Activated T-cell treated with anti-CD3 and anti-CD28 coated beads, Interleukin-2, amount 50 U/mL, for 48 hours (primary cell): ENCODE measurements around the gene DNASE1L3.
"Not testable (repeated sequence)": the region's sequence is repeated elsewhere in the genome, so short reads cannot be mapped to it uniquely, and the experiment has no call there.

Experiments used
- DNase-seq, 2 experiments: peaks; one replicate each; pipeline ENCODE4 v3.0.0-alpha.2; 2020

DNASE1L3 gene

DNA sequence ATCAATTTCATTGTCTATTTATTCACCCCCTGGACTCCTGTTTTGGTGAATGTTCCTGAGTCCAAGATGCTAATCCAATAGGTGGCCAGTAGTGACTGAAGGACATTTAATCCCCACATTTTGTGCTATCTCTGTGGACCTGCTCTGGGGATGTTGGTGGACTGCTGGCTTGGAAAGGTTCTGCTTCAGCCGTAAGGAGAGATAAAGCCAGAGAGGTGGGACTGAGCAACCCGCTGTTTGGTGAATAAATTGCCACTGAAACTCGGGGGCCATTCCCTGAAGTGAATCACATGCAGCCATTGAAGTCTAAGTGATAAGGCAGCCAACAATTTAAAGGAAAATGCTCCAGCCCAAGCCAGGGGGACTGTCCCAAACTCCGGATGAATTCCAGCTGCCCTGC is 25.2 kb upstream of the DNASE1L3 start:
- no peak for DNase-seq

DNA sequence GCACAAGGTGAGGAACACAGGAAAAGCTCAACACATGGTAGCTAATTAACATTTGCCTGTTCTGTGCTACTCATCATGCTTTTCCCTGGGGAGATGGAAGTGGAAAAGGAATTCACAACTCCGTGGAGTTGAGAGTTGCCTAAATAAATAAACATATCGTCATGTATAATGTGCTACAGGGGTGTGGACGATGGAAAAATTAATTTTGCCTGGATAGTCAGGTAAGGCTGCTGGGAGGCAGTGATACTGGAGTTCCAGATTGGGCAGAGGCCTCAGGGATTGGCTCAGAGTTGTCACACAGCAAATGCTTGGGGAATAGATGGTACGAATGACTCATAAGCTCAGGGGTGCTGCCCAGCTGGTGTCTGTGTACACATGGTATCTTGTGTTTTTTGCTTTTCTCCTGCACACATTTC is 23.8 kb upstream of the DNASE1L3 start:
- DNase-seq, result no peak

DNA sequence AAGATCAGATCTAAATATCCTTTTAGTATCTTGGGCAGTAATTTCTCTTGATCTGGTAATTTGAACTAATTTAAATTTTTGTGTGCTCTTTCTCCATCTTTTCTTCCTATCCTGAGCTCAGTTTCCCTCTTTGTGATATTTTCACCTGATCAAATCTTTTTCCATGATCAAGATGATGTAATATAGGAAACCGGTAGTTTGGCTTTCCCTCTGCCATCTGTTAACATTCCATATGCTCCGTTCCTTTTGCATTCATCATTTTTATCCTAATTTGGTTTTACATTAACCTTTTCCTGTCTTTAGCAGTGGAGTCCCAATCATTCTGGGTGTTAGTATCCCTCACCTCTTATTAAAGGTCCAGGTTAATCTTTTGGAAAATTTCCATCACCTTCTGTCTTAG is 20.9 kb upstream of the DNASE1L3 start:
- no peak for DNase-seq

DNA sequence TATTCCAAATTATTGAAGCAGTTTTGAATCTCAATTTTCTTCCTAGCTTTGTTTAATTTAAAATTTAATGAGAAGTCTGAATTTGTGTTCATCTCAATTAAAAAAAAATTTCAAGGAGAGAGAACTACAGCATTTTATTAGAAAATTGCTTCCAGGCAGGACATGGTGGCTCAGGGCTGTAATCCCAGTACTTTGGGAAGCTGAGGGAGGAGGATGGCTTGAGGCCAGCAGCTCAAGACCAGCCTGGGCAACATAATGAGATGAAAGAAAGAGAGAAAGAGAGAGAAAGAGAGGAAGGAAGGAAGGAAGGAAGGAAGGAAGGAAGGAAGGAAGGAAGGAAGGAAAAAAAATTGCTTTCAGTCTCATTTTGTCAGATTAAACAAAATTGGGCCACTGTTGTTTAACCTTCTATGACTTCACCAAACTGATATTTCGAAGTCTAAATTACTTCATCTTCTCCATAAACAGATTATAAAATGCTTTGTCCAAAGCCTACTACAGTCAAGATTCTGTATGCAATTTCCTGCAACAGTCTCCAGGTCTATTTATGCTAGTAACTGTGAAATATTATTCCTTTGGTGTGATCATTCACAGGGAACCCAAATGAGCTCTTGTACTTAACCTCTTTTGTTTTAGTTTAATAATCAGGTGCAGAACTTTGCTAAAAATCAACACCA is 20.2 kb upstream of the DNASE1L3 start:
- no peak for DNase-seq

DNA sequence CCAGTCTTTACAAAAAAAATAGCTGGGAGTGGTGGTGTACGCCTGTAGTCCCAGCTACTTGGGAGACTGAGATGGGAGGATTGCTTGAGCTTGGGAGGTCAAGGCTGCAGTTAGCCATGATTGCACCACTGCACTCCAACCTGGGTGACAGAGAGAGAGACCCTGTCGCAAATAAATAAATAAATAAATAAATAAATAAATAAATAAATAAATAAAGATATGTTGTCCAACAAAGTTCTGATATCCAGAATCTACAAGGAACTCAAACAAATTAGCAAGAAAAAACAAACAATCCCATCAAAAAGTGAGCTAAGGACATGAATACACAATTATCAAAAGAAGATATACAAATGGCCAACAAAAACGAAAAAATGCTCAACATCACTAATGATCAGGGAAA is 17.2 kb upstream of the DNASE1L3 start:
- DNase-seq, result not testable (repeated sequence)

GRCh38 chr3:58223855-58224254 is 13.1 kb upstream of the DNASE1L3 start:
- no peak for DNase-seq

GRCh38 chr3:58222161-58222724 is 11.5 kb upstream of the DNASE1L3 start:
- DNase-seq, result no peak

GRCh38 chr3:58218904-58219303 is 8.1 kb upstream of the DNASE1L3 start:
- no peak for DNase-seq

- DNase-seq, result peak; percentile 63 to 72
These were observed 6.5 kb upstream of the DNASE1L3 start for GRCh38 chr3:58217209-58217811.

- DNase-seq, result no peak
These were observed 5.9 kb upstream of the DNASE1L3 start for GRCh38 chr3:58216496-58217195.

- no peak for DNase-seq
These were observed 4.7 kb upstream of the DNASE1L3 start for GRCh38 chr3:58215317-58216025.

GRCh38 chr3:58214484-58215316 is 3.9 kb upstream of the DNASE1L3 start:
- DNase-seq, result peak; percentile 65 to 71

DNA sequence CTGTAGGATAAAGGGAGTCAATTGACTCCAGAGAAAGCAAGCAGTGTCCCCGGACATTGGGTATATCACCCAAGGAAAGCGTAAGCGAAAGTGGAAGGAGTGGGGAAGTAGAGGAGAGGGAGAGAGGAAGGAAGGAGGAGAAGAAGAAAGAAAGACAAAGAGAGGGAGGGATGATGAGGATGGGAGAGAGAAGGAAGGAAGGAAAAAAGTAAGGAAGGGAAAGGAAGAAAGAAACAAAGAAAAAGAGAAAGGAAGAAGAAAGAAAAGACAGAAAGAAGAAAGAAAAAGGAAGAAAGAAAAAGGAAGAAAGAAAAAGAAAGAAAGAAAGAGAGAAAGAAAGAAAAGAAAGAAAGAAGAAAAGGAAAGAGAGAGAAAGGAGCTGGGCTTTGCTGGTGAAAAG is 839 bp downstream of the DNASE1L3 start:
- DNase-seq, result no peak

DNA sequence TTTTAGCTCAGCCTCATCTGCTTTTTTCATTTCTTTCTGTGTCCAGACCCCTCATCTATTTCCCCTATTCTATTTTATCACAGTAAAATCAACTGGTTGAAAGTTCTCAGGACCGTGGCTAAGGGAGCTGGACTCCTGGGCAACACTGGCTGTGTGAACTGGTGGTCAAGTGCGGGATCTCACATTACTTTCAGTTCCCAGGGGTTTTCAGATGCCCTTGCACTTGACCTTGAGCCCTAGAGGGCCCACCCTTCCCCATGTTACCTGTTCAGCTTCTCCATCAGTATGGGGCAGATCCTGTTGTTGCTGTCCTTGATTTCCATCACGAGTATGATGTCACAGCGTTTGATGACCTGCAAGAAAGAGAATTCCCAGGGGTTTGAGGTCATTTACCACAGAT is 2.8 kb downstream of the DNASE1L3 start:
- DNase-seq, result no peak

DNA sequence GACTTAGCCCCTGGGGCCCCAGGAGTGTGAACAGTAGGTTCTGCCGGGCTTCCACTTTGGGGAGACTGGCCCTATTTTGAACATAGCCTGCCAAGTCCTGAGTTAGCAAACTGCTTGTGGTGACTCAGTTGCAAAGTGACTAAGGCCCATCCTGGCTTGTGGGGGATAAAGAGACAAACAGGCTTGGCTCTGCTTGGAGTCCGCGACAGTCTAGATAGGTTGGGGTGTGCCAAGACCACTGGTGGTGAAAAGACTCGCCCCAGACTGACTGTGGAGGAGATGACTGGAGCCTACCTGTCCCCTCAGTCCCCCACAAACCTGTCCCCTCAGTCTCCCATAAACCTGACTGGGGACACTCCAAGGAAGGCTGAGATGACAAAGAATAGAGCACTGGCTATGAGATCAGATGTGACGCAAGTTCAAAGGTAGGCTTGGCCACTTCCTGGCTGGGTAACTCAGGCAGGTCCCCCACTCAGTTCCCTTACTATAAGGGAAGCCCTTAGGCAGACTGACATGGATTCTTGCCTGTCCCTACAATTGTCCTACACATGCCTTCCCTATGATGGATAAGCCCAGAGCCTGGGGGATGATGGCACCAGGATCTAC is 4.3 kb downstream of the DNASE1L3 start:
- peak; percentile 60 to 69 for DNase-seq

- DNase-seq, result no peak
These were observed 4.8 kb downstream of the DNASE1L3 start for GRCh38 chr3:58205981-58206380.

DNA sequence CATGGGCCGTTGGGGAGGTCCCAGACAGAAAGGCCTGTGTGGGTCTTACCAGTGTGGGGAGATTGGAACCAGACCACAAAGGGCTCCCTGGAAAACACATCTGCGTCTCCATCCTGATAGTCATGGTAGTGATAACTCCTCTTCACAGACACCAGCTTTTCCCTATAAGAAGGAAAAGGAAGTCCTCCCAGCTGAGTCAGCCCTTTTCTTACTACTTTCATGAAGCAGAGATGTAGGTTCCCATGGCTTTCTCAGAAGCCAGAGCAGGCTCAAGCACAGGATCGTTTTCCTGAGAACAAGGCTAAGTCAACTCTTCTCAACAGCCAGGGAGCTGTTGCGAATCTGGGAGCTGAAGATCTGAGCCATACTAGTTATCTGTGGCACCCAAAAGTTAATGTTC is 6.1 kb downstream of the DNASE1L3 start:
- no peak for DNase-seq

DNA sequence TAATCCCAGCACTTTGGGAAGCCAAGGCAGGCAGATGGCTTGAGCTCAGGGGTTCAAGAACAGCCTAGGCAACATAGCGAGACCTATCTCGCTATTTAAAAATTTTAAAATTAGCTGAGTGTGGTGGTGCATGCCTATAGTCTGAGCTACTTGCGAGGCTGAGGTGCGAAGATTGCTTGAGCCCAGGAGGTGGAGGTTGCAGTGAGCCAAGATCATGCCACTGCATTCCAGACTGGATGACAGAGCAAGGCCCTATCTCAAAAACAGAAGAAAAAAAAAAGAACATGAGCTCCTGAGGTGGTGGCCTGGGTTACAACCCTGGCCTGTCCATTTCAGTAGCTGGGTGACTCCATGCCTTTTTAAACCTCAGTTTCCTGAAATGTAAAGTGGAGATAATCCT is 7.2 kb downstream of the DNASE1L3 start:
- DNase-seq, result no peak

DNA sequence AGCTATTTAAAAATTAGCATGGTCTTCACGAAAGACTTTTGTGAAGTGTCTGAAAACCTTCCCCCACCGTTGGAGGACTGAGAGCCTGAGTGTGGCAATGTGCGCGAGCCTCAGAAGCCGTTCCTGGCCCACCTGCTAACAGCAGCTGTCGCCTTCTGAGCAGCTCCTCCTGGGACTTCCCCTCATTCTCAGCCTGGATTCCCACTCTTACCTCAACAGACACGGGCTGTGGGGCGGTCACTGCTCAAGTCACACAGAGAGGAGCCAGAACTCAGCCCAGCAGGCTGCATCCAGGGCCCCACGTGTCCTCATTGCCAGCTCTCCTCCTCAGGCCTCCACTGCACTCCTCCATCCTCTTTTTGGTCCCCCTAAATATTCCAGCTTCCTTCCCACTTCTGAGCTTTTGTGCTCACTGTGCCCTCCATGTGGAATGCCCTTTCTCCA is 7.8 kb downstream of the DNASE1L3 start:
- DNase-seq, result no peak

DNA sequence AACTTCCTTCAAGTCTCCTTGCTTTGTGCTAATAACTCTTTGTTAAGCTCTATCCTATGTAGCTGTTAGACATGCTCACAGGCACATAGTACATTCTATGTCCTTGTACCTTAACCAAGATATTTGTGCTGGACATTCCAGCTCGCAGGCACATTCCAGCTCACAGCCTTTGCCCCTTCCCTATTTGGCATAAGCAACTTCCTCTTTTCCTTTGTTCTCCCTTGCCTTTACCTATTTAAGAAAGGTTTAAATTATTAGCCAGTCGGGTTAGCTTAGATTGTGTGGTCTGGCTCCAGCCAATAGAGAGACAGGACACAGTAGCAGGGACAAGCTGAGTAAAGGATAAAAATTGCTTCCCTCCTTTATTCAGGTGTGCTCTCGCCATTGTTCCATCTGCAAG is 9.3 kb downstream of the DNASE1L3 start:
- not testable (repeated sequence) for DNase-seq

GRCh38 chr3:58200846-58201355 is 9.9 kb downstream of the DNASE1L3 start:
- DNase-seq, result no peak
